ENCODE measurements around the gene BTG2. TPM values are rescaled to one million over a fixed set of nuclear protein-coding genes. Genes with fewer than 3 reads are reported as not detected.

The BTG2 gene
- total and polyA plus RNA-seq, 2 experiments from 2014 or later: 5.0 to 7.5 TPM

DNA sequence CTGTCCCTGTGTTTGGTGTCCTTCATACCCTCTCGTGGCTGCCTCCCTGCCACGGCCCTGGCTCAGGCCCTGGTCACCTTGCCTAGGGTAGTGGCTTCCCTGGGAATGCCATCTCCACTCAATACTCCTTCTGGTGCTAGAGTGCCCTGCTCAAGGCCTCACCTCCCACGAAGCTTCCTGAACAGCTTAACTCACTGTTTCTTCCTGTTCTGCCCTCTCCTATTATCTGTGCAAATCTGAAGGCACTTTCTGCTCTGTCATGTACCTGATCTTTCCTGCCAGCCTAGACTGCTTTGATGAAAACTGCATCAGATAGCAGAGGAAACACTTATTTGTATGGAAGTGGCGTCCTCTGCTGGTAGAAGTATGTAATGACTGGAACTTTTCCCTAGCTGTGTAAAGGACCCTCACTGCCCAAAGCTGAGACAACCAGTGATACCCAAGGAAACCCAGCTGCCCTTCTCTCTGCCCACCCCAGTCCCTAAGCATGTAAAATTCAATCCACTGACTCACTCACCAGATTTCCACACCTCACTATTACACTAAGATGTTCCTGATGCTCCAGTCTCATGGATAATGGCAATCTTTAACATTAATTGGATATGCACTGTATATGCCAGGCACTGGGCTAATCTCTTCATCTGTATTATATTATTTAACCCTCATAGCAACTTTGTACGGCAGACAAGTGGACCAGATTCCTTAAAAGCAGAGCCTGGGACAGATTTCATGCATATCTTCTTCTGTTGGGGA, 36.2 kb upstream of the BTG2 start:
- peak; percentile 80 for DNase-seq
- H2AFZ ChIP-seq: no peak overlapping the region
- no peak for TF ChIP-seq EZH2 (IDR thresholded peaks at IDR 0.05; ENCODE audit: insufficient read depth, poor library complexity, severe bottlenecking)
- H3K79me2 ChIP-seq (ENCODE audit: insufficient read depth): no peaks in the 10 kb centered on the region
- no peaks in the 10 kb centered on the region for H3K36me3 ChIP-seq (ENCODE audit: low read depth)
- no peak overlapping the region for H3K4me3 ChIP-seq
- no peak overlapping the region for H3K27ac ChIP-seq
- no peaks in the 10 kb centered on the region for H3F3A ChIP-seq (ENCODE audit: insufficient read depth)
- H4K20me1 ChIP-seq (ENCODE audit: insufficient read depth): no peaks in the 10 kb centered on the region
- H3K4me1 ChIP-seq (ENCODE audit: insufficient read depth): no peaks in the 10 kb centered on the region
- WGBS, 2 experiments (ENCODE audit: low coverage in 1 of 2, low lambda C conversion rate in 2 of 2, missing lambda C conversion rate in 2 of 2): 14 to 21% methylated on average over 5 of the region's 5 CpGs
- H3K9me2 ChIP-seq (ENCODE audit: insufficient read depth): no peaks in the 10 kb centered on the region
- no peak overlapping the region for H3K4me2 ChIP-seq (ENCODE audit: unreplicated experiment)
- no peaks in the 10 kb centered on the region for H3K27me3 ChIP-seq (replicated peaks; ENCODE audit: insufficient read depth)
- in situ Hi-C loops (cut with MboI): no loop called here
- H3K9me3 ChIP-seq (ENCODE audit: low read depth): no peaks in the 10 kb centered on the region
- H3K9ac ChIP-seq: no peak overlapping the region

DNA sequence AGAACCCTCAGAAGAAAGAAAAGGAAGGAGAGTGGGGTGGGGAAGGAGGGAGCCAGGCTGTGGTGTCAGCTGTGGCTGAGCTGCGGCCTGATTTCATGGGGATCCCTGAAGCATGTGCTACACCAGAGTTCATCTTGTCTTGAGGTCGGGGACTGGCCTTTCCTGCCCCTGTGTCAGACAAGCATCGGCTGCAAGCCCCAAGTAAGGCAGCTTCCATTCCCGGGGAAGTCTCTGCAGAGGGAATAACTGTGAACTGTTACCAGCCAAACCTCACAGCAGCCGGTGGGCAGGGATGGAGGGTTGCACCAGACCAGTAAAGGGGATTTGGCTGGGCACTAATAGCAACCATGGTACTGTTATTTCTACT, 35.7 kb upstream of the BTG2 start:
- Histone ChIP-seq H2AFZ (no peak overlapping the region), H3K4me2 (ENCODE audit: unreplicated experiment) (no peak overlapping the region), H3K27me3 (replicated peaks; ENCODE audit: insufficient read depth) (no peaks in the 10 kb centered on the region), H3F3A (ENCODE audit: insufficient read depth) (0 out of 2 replicates have a peak, but pooled peaks cover 4% of the 10 kb centered on the region), H3K4me1 (ENCODE audit: insufficient read depth) (no peaks in the 10 kb centered on the region), H3K4me3 (no peak overlapping the region), H4K20me1 (ENCODE audit: insufficient read depth) (no peaks in the 10 kb centered on the region), H3K27ac (no peak overlapping the region), H3K36me3 (ENCODE audit: low read depth) (no peaks in the 10 kb centered on the region), H3K9me3 (ENCODE audit: low read depth) (no peaks in the 10 kb centered on the region), H3K9me2 (ENCODE audit: insufficient read depth) (no peaks in the 10 kb centered on the region), H3K79me2 (ENCODE audit: insufficient read depth) (no peaks in the 10 kb centered on the region), H3K9ac (no peak overlapping the region)
- no peak for TF ChIP-seq EZH2 (IDR thresholded peaks at IDR 0.05; ENCODE audit: insufficient read depth, poor library complexity, severe bottlenecking)
- TF ChIP-seq EZH2phosphoT487 (IDR thresholded peaks at IDR 0.05; ENCODE audit: insufficient read depth, low read depth): no peak
- in situ Hi-C loops (cut with MboI): loop anchor here (10.0 kb wide), 1 partner anchor 215 kb away; no protein-coding TSS in a partner anchor
- 33 to 35% methylated on average over 5 of the region's 5 CpGs for WGBS, 2 experiments (ENCODE audit: low coverage in 1 of 2, low lambda C conversion rate in 2 of 2, missing lambda C conversion rate in 2 of 2)
- no peak for DNase-seq

GRCh38 chr1:203270448-203270847, 34.9 kb upstream of the BTG2 start:
- Histone ChIP-seq H3F3A (ENCODE audit: insufficient read depth) (0 out of 2 replicates have a peak, but pooled peaks cover 7% of the 10 kb centered on the region), H3K4me2 (ENCODE audit: unreplicated experiment) (no peak overlapping the region), H3K79me2 (ENCODE audit: insufficient read depth) (no peaks in the 10 kb centered on the region), H3K4me3 (no peak overlapping the region), H3K4me1 (ENCODE audit: insufficient read depth) (no peaks in the 10 kb centered on the region), H4K20me1 (ENCODE audit: insufficient read depth) (no peaks in the 10 kb centered on the region), H3K9me3 (ENCODE audit: low read depth) (no peaks in the 10 kb centered on the region), H2AFZ (no peak overlapping the region), H3K27me3 (replicated peaks; ENCODE audit: insufficient read depth) (no peaks in the 10 kb centered on the region), H3K9me2 (ENCODE audit: insufficient read depth) (no peaks in the 10 kb centered on the region), H3K9ac (no peak overlapping the region), H3K36me3 (ENCODE audit: low read depth) (no peaks in the 10 kb centered on the region), H3K27ac (no peak overlapping the region)
- no peak for DNase-seq
- in situ Hi-C loops (cut with MboI): loop anchor here (10.0 kb wide), 1 partner anchor 214 kb away; no protein-coding TSS in a partner anchor
- 57 to 68% methylated on average over 4 of the region's 4 CpGs for WGBS, 2 experiments (ENCODE audit: low coverage in 1 of 2, low lambda C conversion rate in 2 of 2, missing lambda C conversion rate in 2 of 2)
- TF ChIP-seq EZH2phosphoT487 (IDR thresholded peaks at IDR 0.05; ENCODE audit: insufficient read depth, low read depth) (no peak), EZH2 (IDR thresholded peaks at IDR 0.05; ENCODE audit: insufficient read depth, poor library complexity, severe bottlenecking) (no peak)

DNA sequence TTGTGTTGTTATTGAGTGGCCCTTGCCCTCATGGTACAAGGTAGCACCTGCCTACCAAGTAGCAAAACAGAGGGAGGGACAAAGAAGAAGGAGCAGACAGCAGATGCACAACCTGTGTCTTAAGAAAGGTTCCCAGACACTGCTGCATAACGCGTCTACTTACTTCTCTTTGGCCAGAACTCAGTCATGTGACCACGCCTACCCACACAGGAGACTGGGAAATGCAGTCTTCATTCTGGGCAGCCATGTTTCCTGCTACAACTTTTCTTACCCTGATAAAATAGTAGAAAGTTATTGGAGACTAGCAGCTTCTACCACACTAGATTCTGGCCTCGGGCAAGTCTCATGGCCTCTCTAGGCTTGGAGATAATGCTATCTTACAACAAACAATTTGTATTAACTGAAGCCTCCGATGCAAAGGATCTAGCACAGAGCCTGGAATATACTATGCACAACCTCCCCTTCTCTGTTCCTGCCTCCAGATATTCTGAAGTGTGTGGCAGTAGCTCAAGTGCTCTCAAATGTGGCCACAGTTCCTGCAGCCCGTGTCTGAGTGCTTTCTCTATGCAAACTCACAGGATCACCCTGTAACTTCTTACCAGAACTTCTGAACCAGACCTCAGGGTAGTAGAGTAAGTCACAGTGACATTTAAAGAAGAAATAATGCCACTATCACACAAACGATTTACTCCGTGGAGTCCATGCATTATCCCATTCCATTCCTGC, 34.1 kb upstream of the BTG2 start:
- peak; percentile 68 for DNase-seq
- no peak for TF ChIP-seq EZH2 (IDR thresholded peaks at IDR 0.05; ENCODE audit: insufficient read depth, poor library complexity, severe bottlenecking)
- TF ChIP-seq EZH2phosphoT487 (IDR thresholded peaks at IDR 0.05; ENCODE audit: insufficient read depth, low read depth): no peak
- Histone ChIP-seq H3K4me3 (no peak overlapping the region), H3K27ac (no peak overlapping the region), H3K4me2 (ENCODE audit: unreplicated experiment) (no peak overlapping the region), H3K4me1 (ENCODE audit: insufficient read depth) (no peaks in the 10 kb centered on the region), H3F3A (ENCODE audit: insufficient read depth) (0 out of 2 replicates have a peak, but pooled peaks cover 7% of the 10 kb centered on the region), H2AFZ (peak overlapping the region; percentile 15), H3K79me2 (ENCODE audit: insufficient read depth) (no peaks in the 10 kb centered on the region), H3K9ac (no peak overlapping the region), H4K20me1 (ENCODE audit: insufficient read depth) (no peaks in the 10 kb centered on the region), H3K36me3 (ENCODE audit: low read depth) (no peaks in the 10 kb centered on the region), H3K9me3 (ENCODE audit: low read depth) (no peaks in the 10 kb centered on the region), H3K27me3 (replicated peaks; ENCODE audit: insufficient read depth) (no peaks in the 10 kb centered on the region), H3K9me2 (ENCODE audit: insufficient read depth) (no peaks in the 10 kb centered on the region)
- in situ Hi-C loops (cut with MboI): loop anchor here (10.0 kb wide), 1 partner anchor 214 kb away; no protein-coding TSS in a partner anchor
- 41 to 44% methylated on average over 8 of the region's 8 CpGs for WGBS, 2 experiments (ENCODE audit: low coverage in 1 of 2, low lambda C conversion rate in 2 of 2, missing lambda C conversion rate in 2 of 2)
